Iris pigment epithelial cell (primary cell): Measurements from ENCODE around the gene GPRIN2.
A peak's percentile ranks its signal among the peaks of the same experiment; 100 is the strongest.
"Not testable (repeated sequence)": the region's sequence is repeated elsewhere in the genome, so short reads cannot be mapped to it uniquely, and the experiment has no call there.

Experiments
- DNase-seq: peaks from one replicate; pipeline ENCODE4 v3.0.0-alpha.2; 2011; ENCODE audit warnings: low read depth

The GPRIN2 gene

GRCh38 chr10:46567151-46567550 is 10.7 kb upstream of the GPRIN2 start:
- DNase-seq, result not testable (repeated sequence)

GRCh38 chr10:46565591-46566332 is 9.3 kb upstream of the GPRIN2 start:
- DNase-seq, result peak; percentile 75

GRCh38 chr10:46560952-46561351 is 4.5 kb upstream of the GPRIN2 start:
- no peak for DNase-seq

GRCh38 chr10:46560381-46560780 is 3.9 kb upstream of the GPRIN2 start:
- DNase-seq, result no peak

GRCh38 chr10:46559231-46559671 is 2.8 kb upstream of the GPRIN2 start:
- DNase-seq, result no peak

- DNase-seq, result no peak
These were observed 2.1 kb upstream of the GPRIN2 start for GRCh38 chr10:46558392-46559185.

GRCh38 chr10:46558122-46558391 is 1.6 kb upstream of the GPRIN2 start:
- no peak for DNase-seq

- no peak for DNase-seq
These were observed 1.1 kb upstream of the GPRIN2 start for GRCh38 chr10:46557319-46558121.

GRCh38 chr10:46555713-46556514 is 544 bp downstream of the GPRIN2 start:
- no peak for DNase-seq

- DNase-seq, result no peak
These were observed 1.1 kb downstream of the GPRIN2 start for GRCh38 chr10:46555366-46555712.

- no peak for DNase-seq
These were observed 2.2 kb downstream of the GPRIN2 start for GRCh38 chr10:46554166-46554781.

- no peak for DNase-seq
These were observed 3.0 kb downstream of the GPRIN2 start for GRCh38 chr10:46553238-46554049.

GRCh38 chr10:46552526-46553237 is 3.8 kb downstream of the GPRIN2 start:
- DNase-seq, result no peak

GRCh38 chr10:46551701-46552525 is 4.5 kb downstream of the GPRIN2 start:
- no peak for DNase-seq

- DNase-seq, result no peak
These were observed 5.4 kb downstream of the GPRIN2 start for GRCh38 chr10:46550795-46551700.

- no peak for DNase-seq
These were observed 6.2 kb downstream of the GPRIN2 start for GRCh38 chr10:46550076-46550790.
